ENCODE data around the gene VPS29. TPM values are rescaled to one million over a fixed set of nuclear protein-coding genes. Genes with fewer than 3 reads are reported as not detected.

Gene VPS29
- total and polyA plus RNA-seq, 2 of the 8 experiments (the other 6 are each of a cell fraction or from before 2014, with no cell fraction given) = 59.0 to 74.6 TPM

GRCh38 chr12:110501752-110502738, at the start of gene VPS29, which contains the start of gene RAD9B (continued):
- TF ChIP-seq GTF2F1 (IDR thresholded peaks at IDR 0.05; ENCODE audit: borderline replicate concordance, low read depth, low read length) (peak; percentile 95), EP300 (IDR thresholded peaks at IDR 0.05; ENCODE audit: borderline replicate concordance in 1 of 2, low read depth in 2 of 2, low read length in 2 of 2) (peak in 1 of 2 experiments; percentile 33; a peak in 1 of 3 replicates), SAP30 (IDR thresholded peaks at IDR 0.05; ENCODE audit: insufficient read depth, insufficient replicate concordance, low read length) (peak; percentile 44), CHD1 (IDR thresholded peaks at IDR 0.05; ENCODE audit: low read depth, low read length) (no peak), MAX (IDR thresholded peaks at IDR 0.05) (peak; percentile 100), FOSL1 (IDR thresholded peaks at IDR 0.05; ENCODE audit: insufficient read depth, low read depth, low read length) (no peak), HDAC2 (IDR thresholded peaks at IDR 0.05; ENCODE audit: borderline replicate concordance in 1 of 2, low read depth in 2 of 2, low read length in 2 of 2) (peak; percentile 56 to 97; a peak in 2 of 4 replicates), TEAD4 (IDR thresholded peaks at IDR 0.05; ENCODE audit: low read depth, low read length) (peak; percentile 49; the same call in 1 of the 2 replicates), RBBP5 (IDR thresholded peaks at IDR 0.05; ENCODE audit: borderline replicate concordance, low read depth, low read length) (no peak)
